ENCODE measurements around the gene KRT222. TPM values are rescaled to one million over a fixed set of nuclear protein-coding genes. Genes with fewer than 3 reads are reported as not detected.

The KRT222 gene
- under 1 TPM; 0.27 to 0.67 TPM for total RNA-seq
- long read RNA-seq, result 0 reads

DNA sequence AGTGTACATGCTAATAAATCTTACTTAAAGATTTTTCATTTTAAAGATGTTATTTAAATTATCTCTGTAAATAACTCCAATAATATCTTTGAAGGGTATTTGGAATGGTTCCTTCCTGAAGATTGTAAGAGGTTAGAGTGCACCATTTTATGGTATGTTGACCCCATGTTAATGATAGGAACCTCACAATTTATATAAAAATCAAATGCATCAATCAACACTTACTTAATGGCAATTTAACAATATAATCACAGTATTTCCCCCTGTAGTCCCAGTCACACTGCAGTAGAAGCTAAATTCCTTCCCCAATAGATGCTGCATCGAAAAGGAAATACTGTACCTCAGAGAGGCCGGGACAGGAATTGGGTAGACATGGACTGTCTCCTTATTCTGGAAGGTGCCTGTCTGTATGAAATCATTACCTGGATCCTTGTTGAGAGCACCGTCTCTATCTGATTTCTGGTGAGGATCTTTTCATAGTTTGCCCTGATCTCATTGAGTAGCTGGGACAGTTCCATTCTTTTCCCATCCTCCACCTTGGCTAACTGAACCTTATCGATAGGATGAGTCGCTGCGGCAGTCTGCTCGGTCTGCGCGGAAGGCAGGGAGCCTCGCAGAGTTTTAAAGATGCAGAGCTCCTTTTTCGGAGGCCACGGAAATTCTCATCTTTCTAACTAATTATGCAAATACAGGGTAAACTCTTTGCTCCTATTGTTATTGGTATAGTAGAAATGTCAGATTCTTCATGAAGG lies at the start of gene KRT222:
Gene KRT222, minus strand, starts transcription at position 596 of the 752 bp plus-strand sequence. Its CDS starts 78 bp downstream, at position 518.
- ATAC-seq (no peak), DNase-seq (no peak)
- intact Hi-C loops (cut with DNase I, micrococcal nuclease), result no loop called here

DNA sequence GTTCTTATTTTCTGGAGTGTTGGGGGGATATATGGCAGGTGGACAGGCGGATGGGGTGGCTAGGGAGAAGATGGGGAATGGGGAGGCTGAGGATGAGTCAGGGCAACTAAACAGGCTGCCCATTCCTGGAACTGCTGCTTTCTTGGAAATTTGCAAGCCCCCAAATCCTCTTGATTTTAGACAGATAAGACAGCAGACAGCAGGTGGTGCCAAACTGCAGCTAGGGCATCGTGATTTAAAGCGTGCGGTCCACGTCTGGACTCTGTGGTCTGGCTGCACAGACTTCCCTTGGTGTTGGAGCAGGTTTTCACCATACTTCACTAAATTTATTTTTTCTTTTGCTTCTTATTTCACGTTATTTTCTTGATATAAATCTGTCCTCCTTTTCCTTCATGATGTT lies 49.5 kb upstream of the KRT222 start:
- no peak for ATAC-seq
- DNase-seq, result no peak
- intact Hi-C loops (cut with DNase I, micrococcal nuclease), result no loop called here

DNA sequence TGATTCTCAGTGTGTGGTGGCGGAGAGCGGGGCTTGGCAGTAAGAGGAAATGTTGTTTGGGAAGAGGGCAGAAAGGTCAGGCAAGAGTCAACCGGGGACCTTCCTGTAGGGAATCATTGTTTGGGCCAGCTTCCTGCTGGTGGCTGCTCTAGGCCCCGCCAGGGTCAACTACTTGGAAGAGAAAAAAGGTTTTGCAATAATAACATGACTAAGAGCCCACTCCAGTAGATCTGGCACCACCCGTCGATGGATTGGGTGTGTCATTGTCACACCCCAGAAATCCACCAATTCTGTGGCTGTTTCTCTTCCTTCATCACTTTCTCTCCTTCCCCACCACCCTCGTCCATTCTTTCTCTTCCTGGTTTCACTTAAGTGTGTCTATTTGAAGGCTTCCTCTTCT lies 42.8 kb upstream of the KRT222 start:
- intact Hi-C loops (cut with DNase I, micrococcal nuclease), result no loop called here
- ATAC-seq (no peak), DNase-seq (no peak)

DNA sequence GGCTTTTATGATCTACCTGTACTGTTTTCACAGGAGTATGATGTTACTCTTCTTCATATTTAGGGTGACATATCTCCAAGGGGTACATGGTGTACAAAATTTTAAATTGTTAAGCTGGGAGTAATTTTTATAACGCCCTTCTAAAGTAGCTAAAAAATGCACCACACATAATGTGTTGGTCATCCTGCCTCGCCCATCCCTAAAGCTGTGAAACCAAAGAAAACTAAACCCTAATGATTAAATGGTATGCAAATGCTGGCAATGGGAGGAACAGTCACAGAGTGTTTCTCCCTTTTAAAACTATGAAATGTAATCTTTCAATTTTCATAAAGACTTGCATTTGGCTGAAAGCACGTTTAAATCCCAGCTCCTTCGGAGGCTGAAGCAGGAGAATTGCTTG lies 40.6 kb upstream of the KRT222 start:
- intact Hi-C loops (cut with DNase I, micrococcal nuclease), result no loop called here
- DNase-seq (no peak), ATAC-seq (no peak)

DNA sequence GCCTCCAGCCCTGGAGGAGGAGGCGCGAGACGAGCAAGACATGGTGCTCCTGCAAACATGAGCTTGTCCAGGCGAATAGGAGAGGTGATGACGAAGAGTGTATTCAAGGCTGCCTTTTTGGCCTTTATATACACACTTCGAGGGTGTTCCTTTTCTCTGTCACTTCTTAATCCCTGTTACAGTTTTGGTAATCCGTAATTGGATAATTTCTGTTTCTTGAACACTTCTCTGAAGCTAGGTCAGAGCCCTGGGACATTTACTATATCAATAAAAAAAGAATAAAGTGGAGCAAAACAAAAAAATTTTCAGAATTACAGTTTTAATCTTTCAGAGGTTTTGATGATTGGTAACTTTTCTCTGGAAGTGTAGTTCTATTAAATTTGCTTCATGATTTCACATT lies 38.7 kb upstream of the KRT222 start, which contains the start of gene KRT24:
Gene KRT24, minus strand, starts transcription at position 101 of the 400 bp plus-strand sequence. Its CDS starts 59 bp downstream, at position 42.
- DNase-seq, result no peak
- ATAC-seq, result no peak
- intact Hi-C loops (cut with DNase I, micrococcal nuclease), result no loop called here

DNA sequence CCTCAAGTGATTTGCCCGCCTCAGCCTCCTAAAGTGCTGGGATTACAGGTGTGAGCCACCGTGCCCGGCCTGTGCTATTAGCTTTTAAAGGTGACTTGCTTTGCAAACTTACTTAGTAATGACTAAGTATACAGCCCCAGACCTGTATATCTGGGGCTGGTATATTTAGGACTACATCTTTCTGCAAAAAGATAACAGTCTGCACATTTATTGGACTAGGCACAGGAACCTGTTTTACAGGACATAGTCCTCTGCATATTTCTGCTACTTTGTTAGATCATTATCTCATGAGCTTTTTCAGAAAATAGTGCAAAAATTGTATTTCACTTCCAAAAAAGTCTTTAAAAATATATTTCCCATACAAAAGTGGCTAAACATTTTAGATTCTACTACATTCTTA lies 37.3 kb upstream of the KRT222 start:
- no peak for DNase-seq
- no peak for ATAC-seq

DNA sequence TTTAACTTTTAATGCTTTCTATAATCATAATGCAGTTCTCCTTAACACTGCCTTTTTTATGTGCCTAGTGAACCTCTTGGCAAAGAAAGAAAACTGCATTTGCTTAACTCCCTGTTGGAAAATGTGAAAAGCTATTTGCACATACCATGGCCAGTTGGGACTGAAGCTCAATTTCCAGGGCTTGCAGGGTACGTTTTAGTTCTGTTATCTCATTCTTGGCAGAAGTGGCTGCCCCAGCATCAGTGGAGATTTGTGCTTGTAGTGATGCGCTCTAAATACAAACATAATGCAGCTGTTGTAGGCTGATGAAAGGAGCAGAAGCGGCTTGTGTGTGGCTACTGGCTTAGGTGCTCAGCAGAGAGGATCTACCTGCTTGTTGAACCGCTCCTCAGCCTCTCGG lies 34.9 kb upstream of the KRT222 start:
- no peak for DNase-seq
- intact Hi-C loops (cut with DNase I, micrococcal nuclease), result no loop called here
- ATAC-seq, result no peak

More for the DNA sequence above, 37.3 kb upstream of the KRT222 start:
- intact Hi-C loops (cut with DNase I, micrococcal nuclease), result no loop called here

DNA sequence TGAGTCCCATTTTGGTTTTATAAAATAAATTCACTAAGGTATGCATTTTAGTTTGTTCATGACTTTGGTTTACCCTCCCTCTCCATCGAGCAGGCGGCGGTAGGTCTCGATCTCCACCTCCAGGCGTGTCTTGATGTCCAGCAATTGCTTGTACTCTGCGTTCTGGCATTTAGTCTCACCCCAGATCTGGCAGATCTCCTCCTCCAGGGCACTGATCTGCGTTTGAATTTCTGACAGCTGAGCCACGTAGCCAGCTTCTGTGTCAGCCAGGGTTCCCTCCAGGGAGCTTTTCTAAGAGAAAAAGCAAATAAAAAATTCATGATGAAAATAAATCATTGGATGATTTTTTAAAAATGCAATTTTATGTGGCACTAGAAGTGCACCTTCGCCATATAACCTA lies 34.4 kb upstream of the KRT222 start:
- intact Hi-C loops (cut with DNase I, micrococcal nuclease), result no loop called here
- no peak for DNase-seq

DNA sequence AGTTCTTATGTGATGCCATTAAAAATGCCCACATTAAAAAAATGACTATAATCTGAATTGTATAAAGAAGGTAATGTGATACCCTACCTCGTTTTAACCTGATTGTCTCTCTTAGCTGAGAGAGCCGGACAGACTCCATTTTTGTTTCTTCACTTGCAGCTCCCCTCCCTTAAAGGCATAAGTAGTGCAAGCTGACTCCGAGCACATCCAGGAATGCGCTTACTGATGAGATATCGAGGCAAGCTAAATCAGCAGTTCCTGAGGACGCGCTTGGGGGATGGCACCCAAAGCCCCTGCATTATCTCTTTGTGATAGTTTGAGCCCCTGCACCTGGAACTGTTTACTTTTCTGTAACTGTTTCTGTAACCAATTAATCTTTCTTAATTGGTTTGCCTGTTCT lies 32.3 kb upstream of the KRT222 start:
- DNase-seq (no peak), ATAC-seq (no peak)
- intact Hi-C loops (cut with DNase I, micrococcal nuclease), result no loop called here

More for the DNA sequence above, 34.4 kb upstream of the KRT222 start:
- no peak for ATAC-seq

DNA sequence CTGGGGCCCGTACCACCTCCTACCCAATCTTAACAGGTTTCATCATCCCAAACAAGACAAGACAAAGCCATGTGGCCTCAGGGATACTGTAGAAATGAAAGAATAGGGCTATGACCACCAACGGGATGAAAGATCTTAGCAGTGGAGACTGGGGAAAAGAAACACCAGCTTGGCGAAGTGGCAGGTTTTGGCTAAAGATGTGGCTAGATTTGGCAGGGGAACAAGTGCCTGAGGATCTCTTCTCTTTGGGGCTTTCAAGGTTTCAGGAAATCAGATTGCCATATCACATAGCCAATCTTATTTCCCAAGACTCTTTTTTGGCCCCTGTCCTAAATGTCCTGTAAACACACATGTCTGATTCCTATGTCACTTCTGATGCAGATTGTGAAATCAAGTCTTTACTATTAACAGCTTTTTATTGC lies 31.7 kb upstream of the KRT222 start:
- ATAC-seq, result no peak
- no peak for DNase-seq
- intact Hi-C loops (cut with DNase I, micrococcal nuclease), result no loop called here

DNA sequence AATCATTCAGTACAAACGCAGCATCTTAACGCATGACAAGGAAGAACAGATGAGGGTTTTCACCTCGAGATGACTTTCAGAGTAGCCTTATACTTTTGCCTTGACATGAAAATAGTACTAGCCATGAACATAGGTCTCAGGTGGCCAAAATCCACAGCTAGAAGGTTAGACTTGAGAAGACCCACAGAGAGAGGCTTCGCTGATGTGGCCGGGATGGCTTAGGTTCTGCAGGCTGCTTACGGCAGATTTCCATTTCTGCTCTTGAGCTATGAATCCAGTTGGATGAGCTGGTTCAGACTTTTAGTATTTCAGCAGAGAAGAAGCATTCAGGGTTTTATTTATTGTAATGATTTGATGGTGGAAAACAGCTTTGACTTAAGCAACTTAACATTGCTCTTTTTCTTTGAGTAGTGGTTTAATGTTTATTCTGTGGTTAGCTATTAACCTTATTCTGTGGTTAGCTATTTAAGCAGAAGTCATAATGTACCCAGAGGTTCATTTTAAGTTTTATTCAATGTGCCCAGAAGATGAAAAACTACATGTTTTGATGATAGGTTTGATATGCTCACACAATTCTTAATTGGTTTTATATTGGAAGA lies 31.0 kb upstream of the KRT222 start:
- ATAC-seq (no peak), DNase-seq (no peak)
- intact Hi-C loops (cut with DNase I, micrococcal nuclease), result no loop called here

DNA sequence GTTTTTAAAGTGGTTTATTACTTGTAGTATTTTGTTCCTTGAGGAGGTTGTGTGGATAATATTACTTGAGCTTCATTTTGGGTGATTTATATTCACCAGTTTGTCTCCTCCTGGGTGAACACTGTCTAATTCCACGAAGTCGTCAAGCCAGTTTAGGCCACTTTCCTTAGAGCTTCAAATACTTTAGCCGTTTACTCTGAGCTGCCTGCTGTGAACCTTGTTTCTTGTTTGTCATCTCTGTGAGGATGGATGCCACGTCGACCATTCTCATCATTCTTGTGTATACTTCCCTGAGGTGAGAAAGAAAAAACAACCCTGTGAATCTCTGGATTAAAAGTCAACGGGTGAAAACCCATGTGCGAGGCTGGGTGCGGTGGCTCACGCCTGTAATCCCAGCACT lies 29.6 kb upstream of the KRT222 start:
- ATAC-seq (no peak), DNase-seq (no peak)
- intact Hi-C loops (cut with DNase I, micrococcal nuclease), result no loop called here

DNA sequence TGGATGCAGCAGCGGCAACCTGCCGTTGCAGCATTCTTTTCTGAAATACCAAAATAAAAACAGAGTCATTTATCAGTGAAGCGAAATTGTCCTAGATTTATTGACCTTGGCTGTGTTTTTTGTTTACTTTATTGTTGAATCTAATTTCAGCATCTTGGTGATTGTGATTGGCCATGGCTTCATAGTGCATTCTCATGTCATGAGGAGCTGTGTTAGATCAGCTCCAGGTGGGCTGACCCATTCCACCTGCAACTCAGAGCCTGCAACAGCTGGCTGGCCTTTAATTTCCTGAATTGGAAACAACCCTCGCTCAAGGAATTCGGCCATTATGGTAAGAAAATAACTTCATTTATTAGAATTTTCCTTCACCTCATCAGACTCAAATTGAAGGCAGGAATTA lies 22.1 kb upstream of the KRT222 start:
- intact Hi-C loops (cut with DNase I, micrococcal nuclease), result no loop called here
- DNase-seq (no peak), ATAC-seq (no peak)

DNA sequence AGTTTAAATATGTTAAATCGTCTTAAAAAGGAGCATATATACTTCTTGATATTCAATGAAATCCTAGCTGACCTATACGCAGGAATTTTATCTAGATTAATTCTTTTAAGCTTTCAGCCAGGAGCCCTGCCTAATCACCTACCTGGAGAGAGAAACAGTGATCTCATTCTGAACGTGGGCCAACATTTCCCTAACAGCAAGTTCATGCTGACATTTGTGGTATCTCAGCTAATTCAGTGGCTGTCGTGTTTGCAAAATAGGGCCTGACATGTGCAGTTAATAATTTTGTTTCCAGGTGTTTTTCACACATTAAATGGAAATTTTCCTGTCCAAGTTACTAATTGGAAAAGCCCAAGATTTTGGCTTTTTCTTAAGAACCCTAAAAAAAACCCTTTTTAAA lies 21.2 kb upstream of the KRT222 start:
- DNase-seq (no peak), ATAC-seq (no peak)
- intact Hi-C loops (cut with DNase I, micrococcal nuclease), result no loop called here

DNA sequence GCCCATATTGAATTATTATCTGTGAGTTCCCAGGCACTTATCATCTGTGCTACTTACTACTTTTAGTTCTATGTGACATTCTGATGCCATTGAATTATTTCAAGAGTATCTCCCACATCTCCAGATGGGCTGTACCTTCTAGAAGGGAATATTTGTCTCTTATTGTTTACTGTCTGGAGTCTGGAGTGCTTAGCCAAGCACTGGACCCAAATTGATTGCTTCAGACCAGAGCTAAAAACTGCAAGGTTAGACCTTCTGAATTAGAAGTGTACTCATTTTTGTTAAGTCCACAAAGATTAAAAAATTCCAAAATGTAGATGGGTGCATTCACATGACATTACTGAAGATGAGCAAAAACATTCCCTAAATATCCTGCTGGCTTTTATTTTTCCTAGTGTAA lies 16.0 kb upstream of the KRT222 start:
- intact Hi-C loops (cut with DNase I, micrococcal nuclease), result no loop called here
- DNase-seq (no peak), ATAC-seq (no peak)

DNA sequence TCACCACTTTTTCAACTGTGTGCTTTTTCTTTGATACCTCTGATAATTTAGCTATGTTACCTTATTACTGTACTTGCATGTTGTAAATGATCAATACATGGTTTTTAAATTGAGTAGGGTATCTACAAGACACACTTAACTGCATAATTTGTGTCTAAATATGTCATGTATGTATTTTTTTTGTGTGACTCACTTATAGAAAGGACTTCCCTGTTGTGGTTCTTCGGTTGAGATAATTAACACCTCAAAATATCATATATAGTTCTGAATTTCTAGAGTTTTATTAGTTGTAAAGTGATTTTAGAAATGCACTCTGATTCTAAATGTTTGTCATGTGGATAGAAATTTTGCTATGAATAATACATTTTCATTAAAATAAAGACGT lies 14.5 kb upstream of the KRT222 start:
- DNase-seq, result no peak
- intact Hi-C loops (cut with DNase I, micrococcal nuclease), result no loop called here
- no peak for ATAC-seq

DNA sequence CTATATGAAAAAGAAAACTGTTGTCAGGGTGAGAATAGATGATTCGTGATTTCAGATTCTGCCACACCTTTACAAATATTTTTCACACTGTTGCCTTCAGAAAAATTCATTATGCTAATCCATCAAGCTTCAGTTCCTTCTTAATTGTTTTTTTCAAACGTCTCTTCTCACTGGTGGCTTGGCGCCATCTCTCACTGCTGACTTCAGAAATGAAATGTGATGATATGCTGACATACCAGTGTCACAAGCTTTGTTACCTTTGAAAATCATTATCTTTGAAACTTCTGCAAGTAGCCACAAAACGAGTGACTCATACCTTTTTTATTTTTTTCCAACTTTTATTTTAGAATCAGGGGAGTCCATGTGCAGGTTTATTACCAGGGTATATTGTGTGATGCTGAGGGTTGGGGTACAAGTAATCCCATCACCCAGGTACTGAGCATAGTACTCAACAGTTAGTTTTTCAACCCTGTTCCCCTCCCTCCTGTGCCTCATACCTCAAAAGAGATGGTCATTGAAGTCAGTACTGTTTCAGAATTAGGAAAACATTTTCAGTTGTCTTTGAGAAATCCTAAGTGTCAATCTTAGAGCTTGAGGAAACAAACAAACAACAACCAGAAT lies 14.0 kb upstream of the KRT222 start:
- no peak for ATAC-seq
- intact Hi-C loops (cut with DNase I, micrococcal nuclease), result no loop called here

DNA sequence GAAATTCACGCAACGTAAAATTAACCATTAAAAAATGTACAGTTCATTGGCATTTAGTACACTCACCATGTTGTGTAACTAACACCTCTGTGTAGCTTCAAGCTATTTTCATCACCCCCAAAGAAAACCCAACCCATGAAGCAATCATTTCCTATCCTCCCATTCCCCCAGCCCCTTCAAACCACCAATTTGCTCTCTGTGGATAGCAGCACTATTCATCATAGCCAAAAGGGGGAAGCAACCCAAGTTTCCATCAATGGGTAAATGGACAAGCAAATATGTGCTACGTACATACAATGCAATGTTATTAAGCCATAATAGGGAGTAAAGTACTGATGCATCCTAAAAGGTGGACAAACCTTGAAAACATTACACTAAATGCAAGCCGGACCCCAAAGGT lies 10.9 kb upstream of the KRT222 start:
- ATAC-seq, result no peak
- no peak for DNase-seq
- intact Hi-C loops (cut with DNase I, micrococcal nuclease), result no loop called here

More for the DNA sequence above, 14.0 kb upstream of the KRT222 start:
- DNase-seq, result no peak

DNA sequence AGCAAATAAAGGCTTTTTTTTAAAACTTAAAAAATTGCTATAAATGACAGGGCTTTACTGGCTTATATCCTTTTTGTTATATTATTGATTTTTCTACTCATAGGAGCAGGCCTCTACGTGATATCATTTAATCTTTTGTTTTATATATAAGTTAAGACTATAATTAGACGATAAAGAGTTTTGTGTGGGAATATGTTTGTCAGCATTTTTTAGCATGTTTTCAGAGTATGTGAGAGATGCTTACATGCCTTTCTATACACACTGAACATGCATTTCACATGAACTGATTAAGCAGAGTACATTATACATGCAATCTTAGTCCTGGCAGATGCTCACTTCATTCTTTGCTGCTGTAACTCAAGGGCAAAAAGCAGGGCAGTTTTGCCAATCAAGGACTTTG lies 7.7 kb upstream of the KRT222 start:
- intact Hi-C loops (cut with DNase I, micrococcal nuclease), result no loop called here
- no peak for ATAC-seq
- DNase-seq, result no peak

DNA sequence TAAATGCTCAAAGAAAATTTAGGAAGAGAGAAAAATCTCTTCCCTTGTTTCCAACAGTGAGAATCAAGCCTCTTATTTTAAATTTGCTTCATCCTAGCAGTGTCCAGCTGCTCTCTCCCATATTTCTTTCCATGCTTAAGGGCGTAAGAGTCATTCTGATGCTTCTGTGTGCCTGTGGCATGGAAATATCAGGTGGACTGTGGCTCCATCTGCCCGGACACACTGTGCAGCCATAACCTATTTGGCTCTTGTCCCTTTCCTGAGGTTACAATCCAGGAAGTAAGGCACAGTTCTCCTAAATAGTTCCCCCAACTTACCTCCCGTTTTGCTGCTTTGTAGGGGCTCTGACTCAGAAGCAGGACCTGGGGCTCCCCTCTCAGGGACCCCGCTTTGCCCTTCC lies 6.3 kb upstream of the KRT222 start:
- ATAC-seq (no peak), DNase-seq (no peak)
- intact Hi-C loops (cut with DNase I, micrococcal nuclease), result no loop called here
